Measurements from ENCODE around the gene DDX19B. TPM values are rescaled to one million over a fixed set of nuclear protein-coding genes. Genes with fewer than 3 reads are reported as not detected.

The DDX19B gene
- 28.3 to 32.8 TPM (median 29.3 TPM) in 5 replicates for total RNA-seq (2022; extraction: Qiagen RNA extraction; ENCODE audit: low read depth)

GRCh38 chr16:70298988-70299938, at the start of gene DDX19B:
Gene DDX19B (plus strand): TSS chr16:70299186. CDS start chr16:70299298, 112 bp downstream.

DNA sequence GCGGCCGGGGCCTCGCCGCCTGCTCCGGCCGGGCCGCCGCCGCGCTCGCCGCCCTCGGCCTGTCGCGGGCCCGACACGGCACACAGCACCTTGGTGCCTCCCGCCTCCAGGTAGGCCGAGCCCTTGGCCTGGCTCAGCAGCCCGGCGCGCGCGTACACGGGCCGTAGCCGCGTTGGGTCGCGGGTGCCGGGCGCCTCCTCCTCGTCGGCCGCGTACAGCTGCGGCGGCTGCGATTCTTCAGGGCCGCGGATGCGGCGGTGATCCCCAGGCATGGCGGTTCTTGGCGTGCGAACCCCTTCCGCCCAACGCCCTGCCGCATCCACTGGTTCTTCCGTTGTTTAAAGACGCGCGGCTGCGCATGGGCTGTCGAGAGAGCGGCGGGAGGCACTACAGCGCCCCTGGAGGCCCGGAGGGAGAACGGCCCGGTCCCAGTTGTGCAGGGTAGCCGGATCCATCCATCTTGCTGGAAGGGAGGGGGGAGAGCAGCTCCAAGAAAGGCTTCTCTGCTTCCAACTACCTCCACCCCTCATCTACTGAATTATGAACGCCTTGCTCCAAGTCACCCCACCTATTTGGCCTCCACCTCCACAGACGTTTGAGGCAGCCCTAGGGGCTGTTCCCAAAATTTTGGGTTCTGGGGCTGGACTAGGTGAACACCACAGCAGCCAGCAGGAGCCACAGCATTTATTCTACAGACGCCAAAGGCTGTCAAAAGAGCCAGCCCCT, 47.2 kb upstream of the DDX19B start, which contains the start of gene EXOSC6:
TSS of gene EXOSC6 (minus strand) at position 312 of the 726 bp plus-strand sequence. CDS start at position 272, 40 bp downstream.

GRCh38 chr16:70289229-70290094, 9.5 kb upstream of the DDX19B start, which contains the start of gene AARS1:
Gene AARS1 (minus strand): TSS chr16:70289506. CDS start chr16:70282763, 6,743 bp downstream.

Other genes with a start within 250 kb of the DDX19B start
- 11.5 to 17.7 TPM (median 14.3 TPM) in 5 replicates for gene PDPR, start 184.9 kb upstream of the DDX19B start, total RNA-seq (2022; extraction: Qiagen RNA extraction; ENCODE audit: low read depth)
- gene CLEC18C, start 125.4 kb upstream of the DDX19B start, total RNA-seq (2022; extraction: Qiagen RNA extraction; ENCODE audit: low read depth): 0.08 to 0.16 TPM (median 0.12 TPM) in 3 of 5 replicates, not detected in the others
- gene EXOSC6, start 47.2 kb upstream of the DDX19B start, total RNA-seq (2022; extraction: Qiagen RNA extraction; ENCODE audit: low read depth): 14.2 to 18.8 TPM (median 16.2 TPM) in 5 replicates
- gene AARS1, start 9.7 kb upstream of the DDX19B start, total RNA-seq (2022; extraction: Qiagen RNA extraction; ENCODE audit: low read depth): 75.0 to 102 TPM (median 92.5 TPM) in 5 replicates
- 36.6 to 41.6 TPM (median 40.0 TPM) in 5 replicates for gene DDX19A, start 47.7 kb downstream of the DDX19B start, total RNA-seq (2022; extraction: Qiagen RNA extraction; ENCODE audit: low read depth)
- gene ST3GAL2, start 139.9 kb downstream of the DDX19B start, total RNA-seq (2022; extraction: Qiagen RNA extraction; ENCODE audit: low read depth): 14.8 to 28.1 TPM (median 23.1 TPM) in 5 replicates
- 3.3 to 7.2 TPM (median 6.9 TPM) in 5 replicates for gene FCSK, start 155.4 kb downstream of the DDX19B start, total RNA-seq (2022; extraction: Qiagen RNA extraction; ENCODE audit: low read depth)
- 24.7 to 34.8 TPM (median 31.5 TPM) in 5 replicates for gene COG4, start 224.4 kb downstream of the DDX19B start, total RNA-seq (2022; extraction: Qiagen RNA extraction; ENCODE audit: low read depth)
- 132 to 214 TPM (median 196 TPM) in 5 replicates for gene SF3B3, start 224.6 kb downstream of the DDX19B start, total RNA-seq (2022; extraction: Qiagen RNA extraction; ENCODE audit: low read depth)